Right kidney (tissue), 1 donor: ENCODE results near the gene LRP4.

Source experiments
- DNase-seq: peaks from one replicate; pipeline ENCODE4 v3.0.0-alpha.2; 2016

The LRP4 gene

DNA sequence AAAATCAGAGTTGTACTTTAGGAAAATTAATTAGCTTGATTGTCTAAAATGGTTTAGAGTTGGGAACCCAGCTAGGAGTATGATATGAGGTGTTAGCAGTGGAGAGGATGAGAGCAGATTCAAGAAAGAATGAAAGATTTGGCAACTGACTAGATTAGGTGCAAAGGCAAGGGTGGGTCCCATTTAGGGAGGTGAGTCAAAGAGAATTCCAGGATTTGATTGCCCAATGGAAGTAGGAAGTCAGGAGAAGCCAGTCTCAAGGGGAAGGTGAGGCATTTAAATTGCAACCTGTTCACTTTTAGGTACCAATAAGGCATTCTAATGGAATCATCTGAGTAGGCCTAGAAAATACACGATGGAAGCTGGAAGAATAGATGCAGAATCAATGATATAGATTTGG lies 68.7 kb downstream of the LRP4 start:
- DNase-seq, result no peak

- DNase-seq, result no peak
These were observed 71.9 kb downstream of the LRP4 start for GRCh38 chr11:46846510-46846830.

GRCh38 chr11:46845740-46846509 lies 72.4 kb downstream of the LRP4 start, which contains the start of gene CKAP5:
TSS of gene CKAP5 (minus strand) at chr11:46846280. CDS start at chr11:46821231, 25,049 bp downstream.
- peak; percentile 94 for DNase-seq

DNA sequence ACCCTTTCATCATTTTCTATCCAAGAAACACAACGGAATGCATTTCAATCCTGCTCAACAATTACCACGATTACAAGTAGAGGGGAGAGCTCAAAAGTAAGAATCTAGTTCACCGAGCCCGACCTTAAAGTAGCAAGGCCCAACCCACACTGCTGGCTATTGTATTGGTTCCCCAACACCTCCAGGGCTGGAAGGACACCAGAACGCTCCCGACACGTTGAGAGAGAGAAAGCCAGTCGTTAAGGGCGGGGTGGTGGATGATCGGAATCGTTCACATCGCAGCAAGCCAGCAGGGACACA lies 73.0 kb downstream of the LRP4 start:
- peak; percentile 71 for DNase-seq

DNA sequence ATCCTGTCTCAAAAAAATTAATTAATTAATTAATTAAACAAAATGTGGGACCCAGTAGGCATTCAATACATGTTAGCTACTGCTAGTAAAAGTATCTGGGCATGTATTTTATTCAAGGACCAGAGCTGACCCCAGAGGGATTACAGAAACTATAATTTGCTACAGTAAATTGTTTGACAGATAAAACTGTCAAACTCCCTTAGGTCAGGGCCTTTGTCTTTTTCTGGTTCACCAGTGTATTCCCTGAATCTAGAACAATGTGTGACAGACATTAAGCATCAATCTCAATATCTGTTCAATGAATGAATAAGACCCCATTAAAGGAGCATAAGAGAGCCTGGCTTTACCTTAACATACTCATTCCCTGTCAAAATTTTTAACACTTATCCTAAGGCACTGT lies 78.2 kb downstream of the LRP4 start:
- DNase-seq, result no peak

- no peak for DNase-seq
These were observed 79.8 kb downstream of the LRP4 start for GRCh38 chr11:46838501-46838900.

DNA sequence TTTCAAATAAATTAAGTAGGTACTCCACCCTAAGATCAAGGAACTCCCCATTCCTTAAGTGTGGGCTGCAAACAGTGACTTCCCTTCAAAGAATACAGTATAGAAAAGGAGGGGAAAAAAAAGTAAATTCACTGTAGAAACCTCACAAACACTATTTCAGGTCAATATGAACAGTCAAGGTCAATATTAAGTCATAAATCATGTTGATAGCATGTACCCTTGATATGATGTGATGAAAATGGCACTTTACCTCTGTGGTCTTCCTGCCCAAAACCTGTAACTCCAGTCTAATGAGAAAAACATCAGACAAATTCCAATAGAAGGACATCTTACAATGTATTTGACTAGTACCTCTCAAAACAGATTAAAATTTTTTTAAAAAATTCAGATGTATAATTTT lies 80.5 kb downstream of the LRP4 start:
- DNase-seq, result no peak

DNA sequence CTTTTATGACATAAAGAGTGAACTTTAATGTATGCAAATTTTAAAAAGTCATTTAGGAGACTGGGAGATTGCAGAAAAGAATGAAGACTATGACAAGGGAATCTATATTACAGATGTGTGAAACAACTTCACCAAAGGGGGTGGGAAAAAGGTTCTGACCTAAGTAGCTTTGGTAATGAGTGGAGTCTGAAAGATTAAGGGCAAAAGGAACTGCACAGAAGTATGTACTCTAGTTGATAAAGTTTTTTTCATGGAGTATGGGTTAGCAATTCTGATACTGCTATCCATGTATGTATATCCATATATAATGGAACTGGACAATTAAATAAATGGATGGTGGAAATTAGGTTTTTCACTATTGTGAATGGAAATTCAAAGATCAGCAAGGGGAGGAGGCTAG lies 81.5 kb downstream of the LRP4 start:
- no peak for DNase-seq

GRCh38 chr11:46836431-46836830 lies 81.9 kb downstream of the LRP4 start:
- no peak for DNase-seq

DNA sequence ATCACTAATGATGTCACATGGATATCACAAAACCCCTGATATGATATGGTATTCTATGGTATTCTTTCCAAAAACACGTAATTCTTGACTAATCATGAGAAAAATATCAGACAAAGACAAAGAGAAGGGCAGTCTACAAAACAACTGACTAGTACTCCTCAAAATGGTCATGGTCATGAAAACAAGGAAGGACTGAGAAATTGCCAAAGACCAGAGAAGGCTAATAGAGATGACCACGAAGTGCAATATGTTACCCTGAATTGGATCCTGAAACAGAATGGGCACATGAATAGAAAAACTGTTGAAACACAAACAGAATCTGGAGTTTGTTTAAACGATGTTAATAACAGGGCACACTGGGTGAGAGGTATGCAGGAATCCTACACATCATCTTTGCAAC lies 82.5 kb downstream of the LRP4 start:
- no peak for DNase-seq

DNA sequence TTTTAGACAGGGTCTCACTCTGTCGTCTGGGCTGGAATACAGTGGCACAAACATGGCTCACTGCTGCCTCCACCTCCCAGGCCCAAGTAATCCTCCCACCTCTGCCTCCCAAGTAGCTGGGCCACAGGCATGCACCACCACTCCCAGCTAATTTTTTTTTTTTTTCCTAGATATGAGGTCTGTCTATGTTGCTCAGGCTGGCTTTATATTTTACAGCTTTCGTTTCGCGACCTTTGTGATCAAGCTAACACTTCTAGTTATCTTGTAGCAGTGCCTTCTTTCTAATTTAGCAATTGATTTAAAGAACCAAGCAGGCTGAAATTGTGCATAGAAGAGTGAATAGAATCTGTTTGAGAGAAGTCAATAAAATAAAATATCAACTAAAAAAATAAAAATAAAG lies 83.5 kb downstream of the LRP4 start:
- DNase-seq, result no peak

DNA sequence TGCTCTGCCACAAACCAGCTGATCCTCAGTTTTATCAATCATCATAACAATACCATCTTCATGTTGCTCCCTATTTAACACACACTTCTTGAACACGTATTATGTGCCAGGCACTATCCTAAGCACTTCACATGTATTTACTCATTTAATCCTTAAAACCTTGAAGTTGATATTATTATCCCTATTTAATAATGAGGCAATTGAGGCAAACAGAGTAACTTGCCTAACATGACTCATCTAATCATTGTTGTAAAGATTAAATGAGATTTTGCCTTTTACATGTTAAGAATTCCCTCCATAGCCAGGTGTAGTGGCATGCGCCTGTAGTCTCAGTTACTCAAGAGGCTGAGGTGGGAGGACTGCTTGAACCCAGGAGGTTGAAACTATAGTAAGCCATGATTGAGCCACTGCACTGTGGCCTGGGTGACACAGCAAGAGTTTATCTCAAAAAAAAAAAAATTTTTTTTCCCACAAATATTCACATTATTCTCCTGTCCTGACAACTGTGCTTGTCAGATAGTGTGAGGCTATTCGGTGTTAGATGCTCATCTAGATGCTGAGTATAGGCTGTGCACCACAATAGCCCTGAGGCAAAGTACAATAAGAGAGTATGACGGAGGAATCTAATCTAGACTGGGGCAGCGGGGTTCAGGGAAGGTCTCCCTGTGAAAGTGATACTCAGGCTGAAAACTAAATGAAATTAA lies 85.7 kb downstream of the LRP4 start:
- no peak for DNase-seq

DNA sequence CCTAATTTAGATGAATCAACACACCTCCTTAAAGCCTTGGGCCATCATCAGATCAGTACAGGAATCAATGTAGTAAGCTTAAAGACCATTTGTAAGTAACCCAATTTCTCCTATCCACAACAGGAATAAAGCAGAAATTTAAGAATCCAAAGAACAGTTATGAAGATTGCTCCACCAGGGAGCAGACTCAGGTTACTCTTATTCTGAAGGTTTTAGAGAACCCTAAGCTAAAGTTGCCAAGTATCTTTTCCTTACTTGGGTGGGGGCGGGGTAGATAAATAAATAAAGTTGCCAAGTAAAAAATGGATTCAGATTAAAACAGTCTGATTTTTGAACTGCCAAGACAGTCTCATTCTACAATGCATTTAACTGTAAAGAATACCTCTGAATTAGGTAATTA lies 90.4 kb downstream of the LRP4 start:
- no peak for DNase-seq

- DNase-seq, result peak; percentile 68
These were observed 91.9 kb downstream of the LRP4 start for GRCh38 chr11:46826310-46827044.

DNA sequence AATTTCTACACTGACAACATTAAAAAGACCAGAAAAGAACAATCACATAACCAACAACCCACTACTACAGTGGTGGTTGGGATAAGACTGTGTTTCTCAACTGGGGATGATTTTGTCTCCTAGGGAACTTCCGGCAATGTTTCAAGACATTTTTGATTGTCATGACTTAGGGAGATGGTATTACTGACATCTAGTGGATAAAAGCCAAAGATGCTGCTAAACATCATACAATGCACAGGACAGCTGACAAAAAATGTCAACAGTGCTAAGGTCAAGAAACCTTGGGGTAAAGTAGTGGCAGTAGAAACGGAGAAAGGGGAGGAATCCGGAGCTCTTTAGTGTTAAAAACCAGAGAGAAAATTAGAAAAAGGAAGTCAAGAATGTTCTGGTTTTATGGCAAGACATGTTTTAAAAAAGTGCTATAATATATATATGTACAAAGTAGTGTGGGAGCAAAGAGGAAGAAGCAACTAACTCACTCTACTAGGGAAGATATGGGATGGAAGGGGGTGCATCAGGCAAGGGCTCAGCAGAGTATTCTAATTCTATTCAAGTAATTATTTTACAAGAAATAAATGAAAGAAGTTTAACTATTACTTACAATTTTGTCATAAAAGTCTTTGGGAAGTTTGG lies 109.4 kb downstream of the LRP4 start:
- no peak for DNase-seq
